Measurements from ENCODE around the gene ZNF217. TPM values are rescaled to one million over a fixed set of nuclear protein-coding genes. Genes with fewer than 3 reads are reported as not detected.

The ZNF217 gene
- total and polyA plus RNA-seq, 2 donors (not counting 1 experiment from before 2014, with no cell fraction given): 14.5 to 22.0 TPM

DNA sequence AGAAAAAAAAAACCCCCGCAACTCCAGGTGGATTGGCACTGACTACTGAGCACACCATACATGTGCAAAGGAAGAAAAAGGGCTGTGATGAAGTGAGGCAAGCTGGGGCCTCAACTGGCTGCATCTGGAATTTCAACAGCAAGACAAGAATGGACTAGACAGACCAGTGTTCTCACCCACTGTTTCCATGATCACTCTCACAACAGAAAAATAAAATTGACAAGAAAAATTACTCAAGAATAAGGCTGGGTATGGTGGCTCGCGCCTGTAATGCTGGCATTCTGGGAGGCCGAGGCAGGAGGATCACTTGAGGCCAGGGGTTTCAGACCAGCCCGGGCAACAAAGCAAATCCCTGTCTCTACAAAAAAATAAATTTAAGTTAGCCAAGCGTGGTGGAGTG is 18.8 kb downstream of the ZNF217 start:
- DNase-seq (ENCODE audit: low read depth in 2 of 2): no peak
- TF ChIP-seq EZH2 (IDR thresholded peaks at IDR 0.05; ENCODE audit: low read length, missing control alignments): no peak
- no peak for TF ChIP-seq CTCF (conservative IDR thresholded peaks at IDR 0.05 in 1 of 2, IDR thresholded peaks at IDR 0.05 in 1 of 2; ENCODE audit: low read depth in 1 of 2, low read length in 2 of 2)
- Histone ChIP-seq H3K4me3 (replicated peaks in 1 of 4; ENCODE audit: control extremely low read depth in 1 of 4, insufficient read depth in 1 of 4, low read depth in 3 of 4, low read length in 4 of 4) (no peak overlapping the region), H3K79me2 (ENCODE audit: control insufficient read depth, insufficient read depth, low read length) (peaks cover 95% of the 10 kb centered on the region), H3K36me3 (ENCODE audit: control insufficient read depth, insufficient read depth, low read length) (peaks cover 26% of the 10 kb centered on the region), H3K27ac (ENCODE audit: insufficient read depth, low read length) (no peak overlapping the region), H3K9me3 (ENCODE audit: control insufficient read depth, insufficient read depth, low read depth, low read length) (no peaks in the 10 kb centered on the region), H3K4me1 (ENCODE audit: control insufficient read depth, extremely low read depth, insufficient read depth, low read length) (peaks cover 4% of the 10 kb centered on the region), H3K4me2 (ENCODE audit: extremely low read depth, insufficient read depth, low read length) (no peak overlapping the region), H4K20me1 (ENCODE audit: control insufficient read depth, extremely low read depth, insufficient read depth, low read length) (no peaks in the 10 kb centered on the region), H3K27me3 (ENCODE audit: control insufficient read depth, insufficient read depth, low read length) (no peaks in the 10 kb centered on the region), H3K9ac (ENCODE audit: insufficient read depth, low read length) (no peak overlapping the region), H2AFZ (ENCODE audit: low read length) (no peak overlapping the region)

- no peak overlapping the region for H3K9ac ChIP-seq (ENCODE audit: insufficient read depth, low read length)
- no peak for TF ChIP-seq CTCF (conservative IDR thresholded peaks at IDR 0.05 in 1 of 2, IDR thresholded peaks at IDR 0.05 in 1 of 2; ENCODE audit: low read depth in 1 of 2, low read length in 2 of 2)
- TF ChIP-seq EZH2 (IDR thresholded peaks at IDR 0.05; ENCODE audit: low read length, missing control alignments): no peak
- no peak overlapping the region for H3K4me3 ChIP-seq (replicated peaks in 1 of 4; ENCODE audit: control extremely low read depth in 1 of 4, insufficient read depth in 1 of 4, low read depth in 3 of 4, low read length in 4 of 4)
- no peaks in the 10 kb centered on the region for H3K9me3 ChIP-seq (ENCODE audit: control insufficient read depth, insufficient read depth, low read depth, low read length)
- H3K27me3 ChIP-seq (ENCODE audit: control insufficient read depth, insufficient read depth, low read length): no peaks in the 10 kb centered on the region
- H3K36me3 ChIP-seq (ENCODE audit: control insufficient read depth, insufficient read depth, low read length): peaks cover 27% of the 10 kb centered on the region
- H3K27ac ChIP-seq (ENCODE audit: insufficient read depth, low read length): no peak overlapping the region
- H4K20me1 ChIP-seq (ENCODE audit: control insufficient read depth, extremely low read depth, insufficient read depth, low read length): no peaks in the 10 kb centered on the region
- no peak for DNase-seq (ENCODE audit: low read depth in 2 of 2)
- no peak overlapping the region for H3K4me2 ChIP-seq (ENCODE audit: extremely low read depth, insufficient read depth, low read length)
- H3K4me1 ChIP-seq (ENCODE audit: control insufficient read depth, extremely low read depth, insufficient read depth, low read length): peaks cover 4% of the 10 kb centered on the region
- peaks cover 93% of the 10 kb centered on the region for H3K79me2 ChIP-seq (ENCODE audit: control insufficient read depth, insufficient read depth, low read length)
- H2AFZ ChIP-seq (ENCODE audit: low read length): no peak overlapping the region
These were observed 19.3 kb downstream of the ZNF217 start for GRCh38 chr20:53574259-53574789.

DNA sequence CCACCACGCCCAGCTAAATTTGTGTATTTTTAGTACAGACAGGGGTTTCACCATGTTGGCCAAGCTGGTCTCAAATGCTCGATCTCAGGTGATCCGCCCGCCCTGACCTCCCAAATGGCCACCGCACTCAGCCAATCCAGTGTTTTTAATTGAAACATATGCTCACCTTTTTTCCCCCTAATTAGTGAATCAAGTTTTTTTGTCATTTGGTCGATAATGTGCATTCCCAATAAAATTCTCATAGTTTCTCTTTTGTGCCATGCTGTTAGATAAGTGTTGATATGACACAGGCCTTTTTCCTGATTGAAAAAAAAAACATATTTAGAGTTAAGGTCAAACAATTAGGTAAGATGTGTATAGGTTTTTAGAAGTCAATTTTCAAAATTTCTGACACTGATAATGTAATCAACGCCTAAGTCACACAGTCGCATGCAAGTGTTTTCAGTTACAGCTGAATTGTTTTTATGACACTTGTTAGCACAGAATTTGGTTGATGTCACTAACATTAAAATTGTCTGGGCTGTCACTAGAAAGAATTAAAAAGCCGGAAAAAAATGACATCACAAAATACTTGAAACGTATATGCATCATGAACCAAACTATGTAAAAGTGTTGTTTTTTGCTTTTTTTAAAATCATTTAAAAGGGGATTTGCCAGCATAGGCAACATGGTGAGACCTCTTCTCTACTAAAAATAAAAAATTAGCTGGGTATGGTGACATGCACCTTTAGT is 21.9 kb downstream of the ZNF217 start:
- Histone ChIP-seq H3K9me3 (ENCODE audit: control insufficient read depth, insufficient read depth, low read depth, low read length) (no peaks in the 10 kb centered on the region), H2AFZ (ENCODE audit: low read length) (no peak overlapping the region), H3K4me3 (replicated peaks in 1 of 4; ENCODE audit: control extremely low read depth in 1 of 4, insufficient read depth in 1 of 4, low read depth in 3 of 4, low read length in 4 of 4) (no peak overlapping the region), H4K20me1 (ENCODE audit: control insufficient read depth, extremely low read depth, insufficient read depth, low read length) (no peaks in the 10 kb centered on the region), H3K4me1 (ENCODE audit: control insufficient read depth, extremely low read depth, insufficient read depth, low read length) (no peaks in the 10 kb centered on the region), H3K27ac (ENCODE audit: insufficient read depth, low read length) (no peak overlapping the region), H3K9ac (ENCODE audit: insufficient read depth, low read length) (no peak overlapping the region), H3K36me3 (ENCODE audit: control insufficient read depth, insufficient read depth, low read length) (peaks cover 30% of the 10 kb centered on the region), H3K4me2 (ENCODE audit: extremely low read depth, insufficient read depth, low read length) (no peak overlapping the region), H3K27me3 (ENCODE audit: control insufficient read depth, insufficient read depth, low read length) (no peaks in the 10 kb centered on the region), H3K79me2 (ENCODE audit: control insufficient read depth, insufficient read depth, low read length) (peaks cover 76% of the 10 kb centered on the region)
- DNase-seq (ENCODE audit: low read depth in 2 of 2): no peak
- TF ChIP-seq EZH2 (IDR thresholded peaks at IDR 0.05; ENCODE audit: low read length, missing control alignments) (no peak), CTCF (conservative IDR thresholded peaks at IDR 0.05 in 1 of 2, IDR thresholded peaks at IDR 0.05 in 1 of 2; ENCODE audit: low read depth in 1 of 2, low read length in 2 of 2) (no peak)

Data from fibroblast of lung (primary cell).